CD14-positive monocyte (primary cell): ENCODE measurements around the gene BLOC1S2. TPM values are rescaled to one million over a fixed set of nuclear protein-coding genes. Genes with fewer than 3 reads are reported as not detected.
"Not testable (repeated sequence)": the region's sequence is repeated elsewhere in the genome, so short reads cannot be mapped to it uniquely, and the experiment has no call there.

Source experiments
- DNase-seq, 3 donors: peaks; one replicate each; pipeline ENCODE4 v3.0.0-alpha.2; 2011 to 2022
- H2AFZ ChIP-seq: 2 replicates; pipeline ENCODE4 v1.6.0; 2012; ENCODE audit warnings: mild to moderate bottlenecking, low read depth, low read length, inconsistent platforms; ENCODE audit not compliant: insufficient read depth, poor library complexity, severe bottlenecking
- H3K27ac ChIP-seq, 2 donors: 1 replicate in 1 of 2; 2 replicates in 1 of 2; pipeline ENCODE4 v1.5.1; 2012 to 2013; ENCODE audit warnings: low read length in 2 of 2, control low read depth in 1 of 2, inconsistent platforms in 1 of 2, low read depth in 1 of 2, mild to moderate bottlenecking in 1 of 2
- H3K27me3 ChIP-seq, 2 donors: one replicate each; pipeline versions ENCODE4 v1.6.0 to v1.6.1; 2011 to 2013; ENCODE audit warnings: low read length in 2 of 2; ENCODE audit not compliant: control insufficient read depth in 2 of 2, insufficient read depth in 2 of 2
- H3K36me3 ChIP-seq, 2 donors: replicated peaks in 1 of 2; 1 replicate in 1 of 2; 2 replicates in 1 of 2; pipeline versions ENCODE4 v1.5.1 to v1.6.1; 2012 to 2013; ENCODE audit warnings: low read length in 2 of 2, control low read depth in 1 of 2, inconsistent platforms in 1 of 2, mild to moderate bottlenecking in 1 of 2; ENCODE audit not compliant: insufficient read depth in 2 of 2, control insufficient read depth in 1 of 2
- H3K4me1 ChIP-seq, 2 donors: 1 replicate in 1 of 2; 2 replicates in 1 of 2; pipeline versions ENCODE4 v1.5.1 to v1.6.1; 2012 to 2013; ENCODE audit warnings: low read length in 2 of 2, control low read depth in 1 of 2, inconsistent platforms in 1 of 2, mild to moderate bottlenecking in 1 of 2, moderate library complexity in 1 of 2; ENCODE audit not compliant: insufficient read depth in 2 of 2, control insufficient read depth in 1 of 2
- H3K4me2 ChIP-seq: replicated peaks from 2 replicates; pipeline ENCODE3; 2012; ENCODE audit warnings: low read length, moderate library complexity, mild to moderate bottlenecking; ENCODE audit not compliant: poor library complexity, severe bottlenecking; ENCODE audit errors: extremely low read depth
- H3K4me3 ChIP-seq, 3 experiments: fragments of 200-600 bp in 1 of 3; sonication (generic) in 1 of 3; replicated peaks in 1 of 3; 1 replicate in 2 of 3; 2 replicates in 1 of 3; pipeline ENCODE4 v1.5.1; 2011 to 2013; ENCODE audit warnings: low read length in 3 of 3, mild to moderate bottlenecking in 3 of 3, control low read depth in 2 of 3, low read depth in 2 of 3, inconsistent platforms in 1 of 3, moderate library complexity in 1 of 3
- H3K79me2 ChIP-seq: 2 replicates; pipeline ENCODE4 v1.6.0; 2012; ENCODE audit warnings: mild to moderate bottlenecking, control low read depth, inconsistent platforms, low read length, moderate library complexity; ENCODE audit not compliant: insufficient read depth
- H3K9ac ChIP-seq: 2 replicates; pipeline ENCODE4 v1.6.0; 2017; ENCODE audit warnings: low read length, mild to moderate bottlenecking; ENCODE audit not compliant: insufficient read depth, poor library complexity, severe bottlenecking
- H3K9me3 ChIP-seq, 2 donors: replicated peaks in 1 of 2; 1 replicate in 1 of 2; 2 replicates in 1 of 2; pipeline versions ENCODE4 v1.5.1 to v1.6.1; 2012 to 2013; ENCODE audit warnings: low read length in 2 of 2, control low read depth in 1 of 2; ENCODE audit not compliant: control insufficient read depth in 1 of 2, insufficient read depth in 1 of 2
- H4K20me1 ChIP-seq: 2 replicates; pipeline ENCODE4 v1.6.0; 2012; ENCODE audit warnings: mild to moderate bottlenecking, low read length, control low read depth, moderate library complexity; ENCODE audit not compliant: insufficient read depth
- H3K27ac Mint-ChIP-seq, 7 donors: one replicate each; pipeline ENCODE4 v1.8.0; 2020; ENCODE audit warnings: mild to moderate bottlenecking in 7 of 7, mixed read lengths in 7 of 7, moderate library complexity in 6 of 7, inconsistent platforms in 2 of 7
- H3K27me3 Mint-ChIP-seq, 3 donors: one replicate each; pipeline ENCODE4 v1.8.0; 2021 to 2022; ENCODE audit warnings: low read depth in 3 of 3, mild to moderate bottlenecking in 3 of 3, mixed read lengths in 3 of 3, moderate library complexity in 3 of 3, inconsistent platforms in 1 of 3
- H3K36me3 Mint-ChIP-seq, 2 donors: one replicate each; pipeline ENCODE4 v1.8.0; 2020; ENCODE audit warnings: mixed read lengths in 2 of 2, inconsistent platforms in 1 of 2, mild to moderate bottlenecking in 1 of 2
- H3K4me1 Mint-ChIP-seq: one replicate; pipeline ENCODE4 v1.8.0; 2020; ENCODE audit warnings: mild to moderate bottlenecking, mixed read lengths
- H3K4me3 Mint-ChIP-seq, 2 donors: one replicate each; pipeline ENCODE4 v1.8.0; 2020; ENCODE audit warnings: mild to moderate bottlenecking in 2 of 2, mixed read lengths in 2 of 2, moderate library complexity in 1 of 2
- H3K9me3 Mint-ChIP-seq, 7 donors: one replicate each; pipeline ENCODE4 v1.8.0; 2020 to 2022; ENCODE audit warnings: mixed read lengths in 7 of 7, mild to moderate bottlenecking in 6 of 7, moderate library complexity in 6 of 7, inconsistent platforms in 2 of 7
- WGBS: methylation state at CpG from one replicate; pipeline ENCODE4 v1.1.5; 2013; ENCODE audit warnings: missing lambda C conversion rate; ENCODE audit not compliant: insufficient coverage; 5-methylcytosine and 5-hydroxymethylcytosine counted together
- intact Hi-C, 2 donors: fragments of 100-400 bp; cut with micrococcal nuclease; formaldehyde crosslinking; loops; one replicate each; pipeline versions ENCODE4 v1.15.0 to v1.15.1; 2023
- polyA plus RNA-seq, 3 donors: library from polyadenylated mRNA; depleted of rRNA in 1 of 3; unstranded in 2 of 3; stranded (reverse) in 1 of 3; fragments of 300-500 nt in 2 of 3; fragments of >200 nt in 1 of 3; fragmentation: Illumina TruSeq in 2 of 3; gene quantifications; 1 replicate in 2 of 3; 2 replicates in 1 of 3; pipeline ENCODE4 v1.2.3, GENCODE V29; 2012 to 2021
- TF ChIP-seq, protein P1 (sequence below): fragments of 200-600 bp; IDR thresholded peaks from one replicate; pipeline ENCODE4 v1.8.0; 2022; ENCODE audit warnings: antibody characterized with exemption, mild to moderate bottlenecking

BLOC1S2 gene
- polyA plus RNA-seq, 3 donors = 37.9 to 142 (median 111) TPM

DNA sequence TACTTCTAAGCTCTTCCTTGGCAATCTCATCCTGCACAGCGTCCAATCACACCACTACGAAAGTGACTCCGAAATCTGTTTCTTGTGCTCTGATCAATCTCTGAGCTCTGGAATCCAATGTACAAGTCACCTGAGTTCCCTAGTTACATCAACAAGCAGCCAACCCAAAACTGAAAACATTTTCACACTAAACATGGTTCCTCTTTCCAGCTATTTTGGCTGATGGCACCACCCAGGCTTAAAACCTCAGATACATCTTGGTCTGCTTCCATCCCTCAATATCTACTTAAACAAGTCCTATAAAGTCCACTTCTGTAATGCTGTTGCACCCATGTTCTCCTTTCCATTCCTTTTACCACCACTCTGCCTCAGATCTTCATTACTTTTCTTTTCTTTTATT lies 3.6 kb downstream of the BLOC1S2 start:
- intact Hi-C loops = loop anchor here in 1 of 2 donors (10.0 kb wide), 1 partner anchor 98 kb away; the partner anchor contains the start of gene ERLIN1
- 98% methylated on average over 3 of the region's 3 CpGs for WGBS
- peaks cover 0 to 2% (median 0%) of the 10 kb centered on the region in 3 donors for H3K27me3 Mint-ChIP-seq
- H3K4me3 Mint-ChIP-seq = no peak overlapping the region
- no peaks in the 10 kb centered on the region for H3K9me3 ChIP-seq
- no peak for DNase-seq
- TF ChIP-seq, protein P1, sequence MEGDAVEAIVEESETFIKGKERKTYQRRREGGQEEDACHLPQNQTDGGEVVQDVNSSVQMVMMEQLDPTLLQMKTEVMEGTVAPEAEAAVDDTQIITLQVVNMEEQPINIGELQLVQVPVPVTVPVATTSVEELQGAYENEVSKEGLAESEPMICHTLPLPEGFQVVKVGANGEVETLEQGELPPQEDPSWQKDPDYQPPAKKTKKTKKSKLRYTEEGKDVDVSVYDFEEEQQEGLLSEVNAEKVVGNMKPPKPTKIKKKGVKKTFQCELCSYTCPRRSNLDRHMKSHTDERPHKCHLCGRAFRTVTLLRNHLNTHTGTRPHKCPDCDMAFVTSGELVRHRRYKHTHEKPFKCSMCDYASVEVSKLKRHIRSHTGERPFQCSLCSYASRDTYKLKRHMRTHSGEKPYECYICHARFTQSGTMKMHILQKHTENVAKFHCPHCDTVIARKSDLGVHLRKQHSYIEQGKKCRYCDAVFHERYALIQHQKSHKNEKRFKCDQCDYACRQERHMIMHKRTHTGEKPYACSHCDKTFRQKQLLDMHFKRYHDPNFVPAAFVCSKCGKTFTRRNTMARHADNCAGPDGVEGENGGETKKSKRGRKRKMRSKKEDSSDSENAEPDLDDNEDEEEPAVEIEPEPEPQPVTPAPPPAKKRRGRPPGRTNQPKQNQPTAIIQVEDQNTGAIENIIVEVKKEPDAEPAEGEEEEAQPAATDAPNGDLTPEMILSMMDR = no peak
- no peak overlapping the region for H2AFZ ChIP-seq
- H3K4me1 Mint-ChIP-seq = peaks cover 22% of the 10 kb centered on the region
- peaks cover 43% of the 10 kb centered on the region for H4K20me1 ChIP-seq
- peaks cover 55% of the 10 kb centered on the region for H3K79me2 ChIP-seq
- H3K4me1 ChIP-seq = peaks cover 31 to 34% of the 10 kb centered on the region in 2 donors
- H3K36me3 ChIP-seq = peaks cover 34 to 55% of the 10 kb centered on the region in 2 donors
- H3K27me3 ChIP-seq = no peaks in the 10 kb centered on the region
- H3K27ac ChIP-seq = peak overlapping the region in 1 of 2 donors; percentile 60
- no peak overlapping the region for H3K27ac Mint-ChIP-seq
- no peak overlapping the region for H3K4me2 ChIP-seq
- no peaks in the 10 kb centered on the region for H3K9me3 Mint-ChIP-seq
- H3K36me3 Mint-ChIP-seq = peaks cover 24 to 26% of the 10 kb centered on the region in 2 donors
- H3K9ac ChIP-seq = no peak overlapping the region
- H3K4me3 ChIP-seq = no peak overlapping the region

GRCh38 chr10:100276971-100277370 lies 9.5 kb downstream of the BLOC1S2 start:
- Histone ChIP-seq H4K20me1 (peaks cover 17% of the 10 kb centered on the region), H3K79me2 (peaks cover 11% of the 10 kb centered on the region), H3K36me3 (peaks cover 45 to 62% of the 10 kb centered on the region in 2 donors)
- H3K9me3 Mint-ChIP-seq, H2AFZ ChIP-seq, H3K4me1 Mint-ChIP-seq, H3K4me2 ChIP-seq, H3K27me3 Mint-ChIP-seq, H3K27ac Mint-ChIP-seq, H3K4me3 Mint-ChIP-seq, H3K9me3 ChIP-seq, H3K4me1 ChIP-seq, H3K4me3 ChIP-seq, H3K27me3 ChIP-seq, DNase-seq, H3K9ac ChIP-seq, H3K27ac ChIP-seq, intact Hi-C loops: not testable (repeated sequence)
- H3K36me3 Mint-ChIP-seq = peaks cover 45 to 46% of the 10 kb centered on the region in 2 donors
- 93% methylated on average over 7 of the region's 31 CpGs for WGBS
